Ovary (tissue), 9 donors: Measurements from ENCODE around the gene ENTPD2. TPM values are rescaled to one million over a fixed set of nuclear protein-coding genes. Genes with fewer than 3 reads are reported as not detected.

ENCODE experiments used
- DNase-seq, 5 donors: peaks; one replicate each; pipeline ENCODE4 v3.0.0-alpha.2; 2019 to 2020
- H3K27ac ChIP-seq, 2 donors: fragments of 200-600 bp; one replicate each; pipeline versions ENCODE4 v1.5.1 to v1.8.0; 2019 to 2022
- H3K27me3 ChIP-seq: fragments of 200-600 bp; one replicate; pipeline ENCODE4 v1.8.0; 2022
- H3K36me3 ChIP-seq: fragments of 200-600 bp; sonication (generic); one replicate; pipeline ENCODE4 v1.5.1; 2019
- H3K4me1 ChIP-seq: one replicate; pipeline ENCODE4 v1.8.1; 2013; ENCODE audit warnings: mild to moderate bottlenecking, moderate library complexity; ENCODE audit not compliant: insufficient read depth
- H3K4me3 ChIP-seq: fragments of 200-600 bp; sonication (generic); one replicate; pipeline ENCODE4 v1.5.1; 2017
- H3K9me3 ChIP-seq, 2 donors: fragments of 200-600 bp in 1 of 2; sonication (generic) in 1 of 2; one replicate each; pipeline versions ENCODE4 v1.5.1 to v1.8.1; 2013 to 2019; ENCODE audit warnings: mild to moderate bottlenecking in 1 of 2, moderate library complexity in 1 of 2
- EP300 ChIP-seq: sonication (generic); formaldehyde crosslinking; IDR thresholded peaks from one replicate; pipeline ENCODE4 v1.6.1; 2017; ENCODE audit warnings: antibody characterized with exemption
- POLR2A ChIP-seq: fragments of 450-650 bp; IDR thresholded peaks from one replicate; pipeline ENCODE4 v1.6.1; 2017; ENCODE audit warnings: antibody characterized with exemption, mild to moderate bottlenecking, moderate library complexity
- WGBS, 3 donors: extraction: QIAGEN DNeasy Blood & Tissue Kit in 1 of 3; methylation state at CpG; one replicate each; pipeline versions ENCODE4 v1.1.5 to v1.1.7; 2013 to 2017; 5-methylcytosine and 5-hydroxymethylcytosine counted together
- intact Hi-C, 4 donors: fragments of 100-400 bp; cut with DNase I; formaldehyde crosslinking; loops; one replicate each; pipeline versions ENCODE4 v1.11.0 to v1.15.1; 2022 to 2023
- polyA plus RNA-seq, 2 donors: library from polyadenylated mRNA; stranded (reverse); fragments of 200-250 nt in 1 of 2; fragments of 350-450 nt in 1 of 2; fragmentation: Illumina TruSeq in 1 of 2; extraction: RNeasy Lipid Tissue Mini Kit (QIAGEN cat#74804) in 1 of 2; gene quantifications; one replicate each; pipeline ENCODE4 v1.2.3, GENCODE V29; 2013 to 2014
- small RNA-seq: library from RNA; depleted of rRNA; stranded (forward); fragments of <200 nt; gene quantifications from one replicate; pipeline ENCODE3, GENCODE V24; 2016
- total RNA-seq, 7 donors: library from RNA; depleted of rRNA in 2 of 7; stranded (reverse); fragments of >200 nt in 2 of 7; fragmentation: NEBNext Ultra II Directional in 3 of 7; extraction: Animal tissue kit (Norgen Biotek cat#: 25700) in 3 of 7; gene quantifications; one replicate each; pipeline versions ENCODE4 v1.1.0 to v1.2.4, GENCODE V29; 2016 to 2023
- TF ChIP-seq, protein P1 (sequence below), 3 donors: fragments of 450-650 bp in 2 of 3; fragments of 200-600 bp in 1 of 3; IDR thresholded peaks; one replicate each; pipeline versions ENCODE4 v1.5.1 to v1.8.0; 2016 to 2022; ENCODE audit warnings: antibody characterized with exemption in 3 of 3, mild to moderate bottlenecking in 1 of 3
- donor health status: DM: no; HTN: no; CAD: no; lungs with moderate emphysema.
- donor health status: DM: no; HTN: no; CAD: no.
- donor health status: Bipolar disorder and iron deficiency.
- donor health status: DM: yes; HTN: yes; CAD: no.
- donor health status: DM: no; HTN: no; CAD: no.
- donor health status: DM: yes; HTN: yes; CAD: no.

Gene ENTPD2
- total and polyA plus RNA-seq, 9 donors = 0.12 to 5.1 (median 0.87) TPM

DNA sequence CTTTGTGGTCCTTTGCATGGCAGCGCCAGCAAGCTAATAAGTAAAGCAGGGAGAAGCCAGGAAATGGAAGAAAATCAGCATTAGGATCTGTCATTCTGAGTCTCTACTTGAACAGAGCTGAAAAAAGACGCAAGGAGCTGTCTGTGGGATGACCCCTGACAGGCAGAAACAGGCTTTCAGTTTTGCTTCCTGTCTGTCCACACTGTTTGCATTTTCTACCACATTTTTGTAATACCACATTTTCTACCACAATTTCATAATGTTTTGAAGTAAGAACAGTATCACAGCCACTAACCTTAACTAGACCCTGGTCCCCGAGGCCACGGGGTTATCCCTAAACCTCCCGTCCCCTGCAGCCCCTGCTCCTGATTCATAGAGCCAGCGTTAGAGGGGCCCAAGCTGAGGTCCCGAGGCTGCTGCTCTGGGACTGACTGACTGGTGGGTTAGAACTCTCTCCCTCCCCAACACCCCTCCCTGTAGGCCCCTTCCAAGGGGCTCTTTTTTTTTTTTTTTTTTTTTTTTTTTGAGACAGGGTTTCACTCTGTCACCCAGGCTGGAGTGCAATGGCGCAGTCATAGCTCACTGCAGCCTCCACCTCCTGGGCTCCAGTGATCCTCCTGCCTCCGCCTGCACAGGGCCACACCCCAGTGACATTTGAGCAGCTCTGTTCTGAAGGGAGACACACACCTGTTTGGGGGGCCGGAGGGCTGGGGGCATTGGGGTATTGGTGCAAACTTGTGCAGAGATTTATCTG lies 53.5 kb downstream of the ENTPD2 start:
- intact Hi-C loops = no loop called here
- H3K4me3 ChIP-seq = no peak overlapping the region
- peaks cover 9% of the 10 kb centered on the region for H3K4me1 ChIP-seq
- TF ChIP-seq POLR2A = no peak
- TF ChIP-seq, protein P1, sequence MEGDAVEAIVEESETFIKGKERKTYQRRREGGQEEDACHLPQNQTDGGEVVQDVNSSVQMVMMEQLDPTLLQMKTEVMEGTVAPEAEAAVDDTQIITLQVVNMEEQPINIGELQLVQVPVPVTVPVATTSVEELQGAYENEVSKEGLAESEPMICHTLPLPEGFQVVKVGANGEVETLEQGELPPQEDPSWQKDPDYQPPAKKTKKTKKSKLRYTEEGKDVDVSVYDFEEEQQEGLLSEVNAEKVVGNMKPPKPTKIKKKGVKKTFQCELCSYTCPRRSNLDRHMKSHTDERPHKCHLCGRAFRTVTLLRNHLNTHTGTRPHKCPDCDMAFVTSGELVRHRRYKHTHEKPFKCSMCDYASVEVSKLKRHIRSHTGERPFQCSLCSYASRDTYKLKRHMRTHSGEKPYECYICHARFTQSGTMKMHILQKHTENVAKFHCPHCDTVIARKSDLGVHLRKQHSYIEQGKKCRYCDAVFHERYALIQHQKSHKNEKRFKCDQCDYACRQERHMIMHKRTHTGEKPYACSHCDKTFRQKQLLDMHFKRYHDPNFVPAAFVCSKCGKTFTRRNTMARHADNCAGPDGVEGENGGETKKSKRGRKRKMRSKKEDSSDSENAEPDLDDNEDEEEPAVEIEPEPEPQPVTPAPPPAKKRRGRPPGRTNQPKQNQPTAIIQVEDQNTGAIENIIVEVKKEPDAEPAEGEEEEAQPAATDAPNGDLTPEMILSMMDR (IDR thresholded peaks at IDR 0.05) = no peak
- TF ChIP-seq EP300 = no peak
- H3K9me3 ChIP-seq = no peaks in the 10 kb centered on the region
- 33 to 45% (median 33%) methylated on average over 10 of the region's 10 CpGs for WGBS, 3 donors
- H3K27ac ChIP-seq = no peak overlapping the region
- H3K27me3 ChIP-seq = no peaks in the 10 kb centered on the region
- no peaks in the 10 kb centered on the region for H3K36me3 ChIP-seq
- DNase-seq = no peak

Small RNAs within 50 kb of the gene (small RNA-seq; reads per million reads assigned to genes)
- not detected for gene RF00153

Other genes with a start within 250 kb of the ENTPD2 start
Only the 30 nearest of the 37 such genes appear.
- 100 to 1,000 TPM; 306 to 391 (median 336) TPM for gene EDF1, start 187.8 kb downstream of the ENTPD2 start, total RNA-seq
- gene EDF1, start 187.8 kb downstream of the ENTPD2 start, polyA plus RNA-seq = 100 to 1,000 TPM; 154 to 444 TPM
- gene TRAF2, start 167.5 kb downstream of the ENTPD2 start, total RNA-seq = 10 to 100 TPM in 4 of 7 donors, 1 to 10 TPM in 3; 5.6 to 11.9 (median 10.3) TPM
- 1 to 10 TPM in 1 of 2 donors, under 1 TPM in 1; 0.83 to 7.6 TPM for gene TRAF2, start 167.5 kb downstream of the ENTPD2 start, polyA plus RNA-seq
- gene FBXW5, start 109.3 kb downstream of the ENTPD2 start, total RNA-seq = 10 to 100 TPM; 49.4 to 75.5 (median 60.5) TPM
- gene FBXW5, start 109.3 kb downstream of the ENTPD2 start, polyA plus RNA-seq = 10 to 100 TPM in 1 of 2 donors, 1 to 10 TPM in 1; 2.2 to 64.1 TPM
- gene C8G, start 108.8 kb downstream of the ENTPD2 start, total RNA-seq = under 1 TPM in 1 of 7 donors, not detected in 6; 1.00 TPM
- gene C8G, start 108.8 kb downstream of the ENTPD2 start, polyA plus RNA-seq = under 1 TPM in 1 of 2 donors, not detected in 1; 0.38 TPM
- 10 to 100 TPM in 5 of 7 donors, 1 to 10 TPM in 2; 1.3 to 40.9 (median 19.2) TPM for gene LCN12, start 101.8 kb downstream of the ENTPD2 start, total RNA-seq
- gene LCN12, start 101.8 kb downstream of the ENTPD2 start, polyA plus RNA-seq = 1 to 10 TPM; 1.1 to 6.1 TPM
- 100 to 1,000 TPM in 2 of 7 donors, 10 to 100 TPM in 4, 1 to 10 TPM in 1; 5.8 to 191 (median 59.8) TPM for gene PTGDS, start 76.6 kb downstream of the ENTPD2 start, total RNA-seq
- gene PTGDS, start 76.6 kb downstream of the ENTPD2 start, polyA plus RNA-seq = 10 to 100 TPM; 13.6 to 43.1 TPM
- 1 to 10 TPM in 2 of 7 donors, under 1 TPM in 4, not detected in 1; 0.25 to 1.6 (median 0.61) TPM for gene LCNL1, start 71.1 kb downstream of the ENTPD2 start, total RNA-seq
- under 1 TPM; 0.17 to 0.19 TPM for gene LCNL1, start 71.1 kb downstream of the ENTPD2 start, polyA plus RNA-seq
- 10 to 100 TPM; 23.6 to 48.9 (median 37.5) TPM for gene PAXX, start 61.6 kb downstream of the ENTPD2 start, total RNA-seq
- gene PAXX, start 61.6 kb downstream of the ENTPD2 start, polyA plus RNA-seq = 10 to 100 TPM in 1 of 2 donors, 1 to 10 TPM in 1; 1.1 to 47.8 TPM
- 1 to 10 TPM in 3 of 7 donors, under 1 TPM in 2, not detected in 2; 0.57 to 6.5 (median 1.5) TPM for gene CLIC3, start 57.5 kb downstream of the ENTPD2 start, total RNA-seq
- gene CLIC3, start 57.5 kb downstream of the ENTPD2 start, polyA plus RNA-seq = 1 to 10 TPM in 1 of 2 donors, not detected in 1; 1.1 TPM
- 10 to 100 TPM in 5 of 7 donors, 1 to 10 TPM in 2; 5.8 to 26.9 (median 13.7) TPM for gene ABCA2, start 25.8 kb downstream of the ENTPD2 start, total RNA-seq
- 10 to 100 TPM in 1 of 2 donors, 1 to 10 TPM in 1; 2.0 to 10.5 TPM for gene ABCA2, start 25.8 kb downstream of the ENTPD2 start, polyA plus RNA-seq
- gene FUT7, start 22.0 kb downstream of the ENTPD2 start, total RNA-seq = under 1 TPM in 1 of 7 donors, not detected in 6; 0.08 TPM
- under 1 TPM in 1 of 2 donors, not detected in 1; 0.07 TPM for gene FUT7, start 22.0 kb downstream of the ENTPD2 start, polyA plus RNA-seq
- 100 to 1,000 TPM in 2 of 7 donors, 10 to 100 TPM in 5; 22.3 to 112 (median 49.9) TPM for gene NPDC1, start 7.9 kb downstream of the ENTPD2 start, total RNA-seq
- gene NPDC1, start 7.9 kb downstream of the ENTPD2 start, polyA plus RNA-seq = 10 to 100 TPM in 1 of 2 donors, 1 to 10 TPM in 1; 2.1 to 67.9 TPM
- under 1 TPM in 5 of 7 donors, not detected in 2; 0.24 to 0.62 (median 0.37) TPM for gene SAPCD2, start 16.5 kb upstream of the ENTPD2 start, total RNA-seq
- under 1 TPM; 0.10 to 0.15 TPM for gene SAPCD2, start 16.5 kb upstream of the ENTPD2 start, polyA plus RNA-seq
- 1 to 10 TPM; 1.3 to 6.3 (median 4.1) TPM for gene UAP1L1, start 23.5 kb upstream of the ENTPD2 start, total RNA-seq
- gene UAP1L1, start 23.5 kb upstream of the ENTPD2 start, polyA plus RNA-seq = 1 to 10 TPM; 3.0 to 4.1 TPM
- 10 to 100 TPM; 30.2 to 55.1 (median 38.6) TPM for gene MAN1B1, start 32.9 kb upstream of the ENTPD2 start, total RNA-seq
- gene MAN1B1, start 32.9 kb upstream of the ENTPD2 start, polyA plus RNA-seq = 100 to 1,000 TPM in 1 of 2 donors, 10 to 100 TPM in 1; 44.0 to 109 TPM
- gene DPP7, start 60.7 kb upstream of the ENTPD2 start, total RNA-seq = 100 to 1,000 TPM in 2 of 7 donors, 10 to 100 TPM in 5; 39.8 to 117 (median 95.6) TPM
- gene DPP7, start 60.7 kb upstream of the ENTPD2 start, polyA plus RNA-seq = 10 to 100 TPM in 1 of 2 donors, 1 to 10 TPM in 1; 3.0 to 88.7 TPM
- gene GRIN1, start 85.1 kb upstream of the ENTPD2 start, total RNA-seq = under 1 TPM in 1 of 7 donors, not detected in 6; 0.15 TPM
- not detected for gene GRIN1, start 85.1 kb upstream of the ENTPD2 start, polyA plus RNA-seq
- 1 to 10 TPM in 1 of 7 donors, under 1 TPM in 1, not detected in 5; 0.23 to 3.0 TPM for gene LRRC26, start 116.0 kb upstream of the ENTPD2 start, total RNA-seq
- gene LRRC26, start 116.0 kb upstream of the ENTPD2 start, polyA plus RNA-seq = not detected
- gene TMEM210, start 118.0 kb upstream of the ENTPD2 start, total RNA-seq = not detected
- not detected for gene TMEM210, start 118.0 kb upstream of the ENTPD2 start, polyA plus RNA-seq
- 10 to 100 TPM; 23.1 to 61.5 (median 53.9) TPM for gene ANAPC2, start 134.5 kb upstream of the ENTPD2 start, total RNA-seq
- gene ANAPC2, start 134.5 kb upstream of the ENTPD2 start, polyA plus RNA-seq = 10 to 100 TPM in 1 of 2 donors, 1 to 10 TPM in 1; 8.0 to 38.4 TPM
- 10 to 100 TPM; 34.5 to 60.7 (median 44.5) TPM for gene SSNA1, start 134.6 kb upstream of the ENTPD2 start, total RNA-seq
- 10 to 100 TPM in 1 of 2 donors, 1 to 10 TPM in 1; 1.6 to 47.3 TPM for gene SSNA1, start 134.6 kb upstream of the ENTPD2 start, polyA plus RNA-seq
- 10 to 100 TPM in 6 of 7 donors, 1 to 10 TPM in 1; 6.6 to 18.4 (median 15.9) TPM for gene TPRN, start 146.7 kb upstream of the ENTPD2 start, total RNA-seq
- gene TPRN, start 146.7 kb upstream of the ENTPD2 start, polyA plus RNA-seq = 1 to 10 TPM in 1 of 2 donors, under 1 TPM in 1; 0.68 to 8.6 TPM
- 10 to 100 TPM; 29.2 to 40.8 (median 37.5) TPM for gene TMEM203, start 151.6 kb upstream of the ENTPD2 start, total RNA-seq
- 10 to 100 TPM; 35.3 to 38.2 TPM for gene TMEM203, start 151.6 kb upstream of the ENTPD2 start, polyA plus RNA-seq
- gene NDOR1, start 151.6 kb upstream of the ENTPD2 start, total RNA-seq = 10 to 100 TPM in 4 of 7 donors, 1 to 10 TPM in 3; 3.7 to 15.2 (median 11.3) TPM
- gene NDOR1, start 151.6 kb upstream of the ENTPD2 start, polyA plus RNA-seq = 1 to 10 TPM; 1.1 to 7.2 TPM
- gene RNF208, start 168.2 kb upstream of the ENTPD2 start, total RNA-seq = 1 to 10 TPM in 5 of 7 donors, under 1 TPM in 1, not detected in 1; 0.92 to 6.5 (median 3.3) TPM
- 1 to 10 TPM in 1 of 2 donors, not detected in 1; 2.3 TPM for gene RNF208, start 168.2 kb upstream of the ENTPD2 start, polyA plus RNA-seq
- under 1 TPM in 4 of 7 donors, not detected in 3; 0.15 to 0.80 (median 0.33) TPM for gene CYSRT1, start 171.1 kb upstream of the ENTPD2 start, total RNA-seq
- under 1 TPM in 1 of 2 donors, not detected in 1; 0.12 TPM for gene CYSRT1, start 171.1 kb upstream of the ENTPD2 start, polyA plus RNA-seq
- under 1 TPM in 1 of 7 donors, not detected in 6; 0.92 TPM for gene RNF224, start 173.4 kb upstream of the ENTPD2 start, total RNA-seq
- not detected for gene RNF224, start 173.4 kb upstream of the ENTPD2 start, polyA plus RNA-seq
- gene SLC34A3, start 176.8 kb upstream of the ENTPD2 start, total RNA-seq = under 1 TPM in 2 of 7 donors, not detected in 5; 0.15 to 0.46 TPM
- gene SLC34A3, start 176.8 kb upstream of the ENTPD2 start, polyA plus RNA-seq = not detected
- gene TUBB4B, start 187.2 kb upstream of the ENTPD2 start, total RNA-seq = 100 to 1,000 TPM in 6 of 7 donors, 10 to 100 TPM in 1; 88.0 to 234 (median 175) TPM
- gene TUBB4B, start 187.2 kb upstream of the ENTPD2 start, polyA plus RNA-seq = 10 to 100 TPM; 62.8 to 88.6 TPM
- gene STPG3, start 197.2 kb upstream of the ENTPD2 start, total RNA-seq = not detected
- not detected for gene STPG3, start 197.2 kb upstream of the ENTPD2 start, polyA plus RNA-seq